OCI-M2 (cell line): ENCODE measurements around the gene KSR1.

Experiments used
- DNase-seq: peaks from one replicate; lab custom pipeline; 2025; ENCODE audit not compliant: unreplicated experiment; lab: John Stamatoyannopoulos, UW

Gene KSR1

GRCh38 chr17:27603421-27603770, 147.1 kb downstream of the KSR1 start:
- no peak for DNase-seq

DNA sequence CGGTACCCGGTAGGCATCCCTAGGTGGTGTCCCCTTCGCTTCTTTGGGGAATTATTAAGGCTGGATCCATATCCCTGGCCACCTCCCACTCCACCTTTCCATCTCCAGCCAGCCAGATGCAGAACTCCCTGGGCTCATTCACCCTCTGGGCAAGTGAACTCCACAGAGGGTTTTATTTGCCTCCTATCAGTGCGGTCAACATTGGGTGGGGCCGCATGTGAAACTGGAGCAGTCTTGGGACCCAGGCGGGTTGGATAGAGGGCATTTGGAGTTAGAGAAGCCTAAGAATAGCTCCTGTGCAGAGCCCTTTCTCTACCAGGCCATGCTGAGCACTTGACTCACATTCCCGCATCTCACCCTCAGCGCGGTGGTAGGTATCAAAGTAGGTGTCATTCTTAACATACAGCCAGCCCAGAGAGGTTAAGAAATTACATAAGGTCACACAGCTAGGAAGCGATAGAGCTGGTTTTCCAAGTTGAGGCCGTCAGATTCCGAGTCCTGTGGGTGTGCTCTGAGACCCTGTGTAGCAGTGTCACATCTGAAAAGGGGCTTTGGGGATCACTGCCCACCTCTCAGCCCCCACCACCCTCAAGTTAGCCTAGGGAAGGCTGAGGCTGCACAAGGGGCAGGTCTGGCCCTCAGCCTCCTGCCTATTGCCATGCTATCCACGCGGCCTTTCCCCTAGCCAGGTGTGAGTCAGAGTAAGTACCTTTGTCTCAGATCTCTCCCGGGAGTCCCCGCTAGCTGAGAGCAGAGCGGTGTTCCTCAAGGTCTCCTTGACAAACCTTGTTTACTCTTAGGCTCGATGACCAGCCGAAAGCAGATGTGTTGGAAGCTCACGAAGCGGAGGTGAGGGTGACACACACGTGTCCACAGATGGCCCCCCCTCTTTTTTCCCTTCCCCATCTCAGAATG, 147.9 kb downstream of the KSR1 start:
- no peak for DNase-seq

- no peak for DNase-seq
These were observed 149.2 kb downstream of the KSR1 start for GRCh38 chr17:27605409-27605808.

DNA sequence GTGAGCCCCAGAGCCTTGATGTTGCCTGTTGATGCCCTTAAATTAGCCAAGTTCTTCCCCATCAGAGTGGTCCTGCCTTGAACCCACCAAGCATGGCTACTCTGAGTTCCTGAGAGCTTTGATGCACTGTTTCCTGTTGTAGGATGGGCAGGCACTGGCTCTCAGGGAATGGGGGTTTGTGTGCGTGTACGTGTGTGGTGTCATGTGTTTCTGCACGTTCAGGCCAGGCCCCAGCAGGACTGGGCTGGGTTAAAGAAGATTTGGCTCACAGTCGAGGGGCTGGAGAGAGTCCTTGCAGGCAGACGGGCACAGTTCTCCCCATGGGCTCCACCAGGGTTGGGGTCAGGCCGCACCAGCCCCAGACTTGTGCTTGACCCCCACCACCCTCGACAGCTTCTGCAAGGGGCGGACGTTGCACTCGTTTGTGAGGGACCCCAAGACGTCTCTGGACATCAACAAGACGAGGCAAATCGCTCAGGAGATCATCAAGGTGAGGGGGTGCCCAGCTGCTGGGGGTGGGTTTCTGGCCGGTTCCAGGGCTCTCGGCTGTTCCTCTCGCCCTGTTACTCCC, 151.4 kb downstream of the KSR1 start:
- no peak for DNase-seq

DNA sequence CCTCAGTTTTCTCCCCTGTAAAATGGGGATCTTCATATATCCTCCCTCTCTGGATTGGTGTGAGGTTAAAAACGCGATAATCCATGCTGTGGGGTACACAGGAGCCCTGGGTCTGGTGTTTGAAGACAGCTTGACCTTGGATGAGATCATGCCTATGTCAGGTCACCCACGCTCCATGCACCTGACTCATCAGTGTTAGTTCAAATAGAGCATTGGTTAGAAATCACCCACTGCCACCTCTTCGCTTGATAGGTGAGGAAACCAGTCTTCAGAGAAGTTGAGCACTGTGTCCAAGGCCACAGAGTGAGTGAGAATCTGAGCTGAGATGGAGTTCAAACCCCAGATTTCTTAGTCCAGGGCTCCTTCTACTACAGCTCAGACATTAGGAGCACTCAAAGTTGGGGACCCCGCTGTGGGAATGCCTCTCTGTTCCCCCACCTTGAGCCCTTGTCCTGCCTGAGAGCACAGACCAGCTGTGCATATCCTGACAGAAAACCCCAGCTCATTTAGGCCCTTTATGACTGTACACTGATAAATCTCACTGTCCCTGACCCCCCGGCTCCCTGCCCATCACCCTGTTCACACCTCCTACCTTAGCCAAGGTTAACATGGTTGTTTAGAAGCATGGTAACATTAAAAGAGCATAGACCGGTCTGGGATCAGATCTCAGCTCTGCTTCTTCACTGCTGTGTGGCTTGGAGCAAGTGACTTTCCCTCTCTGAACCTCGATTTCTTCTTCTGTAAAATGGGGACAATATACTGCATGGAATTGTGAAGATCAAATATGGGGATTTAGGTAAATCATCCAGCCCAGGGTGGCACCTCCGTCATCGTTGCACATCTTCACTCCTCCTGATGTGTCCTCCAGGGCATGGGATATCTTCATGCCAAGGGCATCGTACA, 152.3 kb downstream of the KSR1 start:
- no peak for DNase-seq

DNA sequence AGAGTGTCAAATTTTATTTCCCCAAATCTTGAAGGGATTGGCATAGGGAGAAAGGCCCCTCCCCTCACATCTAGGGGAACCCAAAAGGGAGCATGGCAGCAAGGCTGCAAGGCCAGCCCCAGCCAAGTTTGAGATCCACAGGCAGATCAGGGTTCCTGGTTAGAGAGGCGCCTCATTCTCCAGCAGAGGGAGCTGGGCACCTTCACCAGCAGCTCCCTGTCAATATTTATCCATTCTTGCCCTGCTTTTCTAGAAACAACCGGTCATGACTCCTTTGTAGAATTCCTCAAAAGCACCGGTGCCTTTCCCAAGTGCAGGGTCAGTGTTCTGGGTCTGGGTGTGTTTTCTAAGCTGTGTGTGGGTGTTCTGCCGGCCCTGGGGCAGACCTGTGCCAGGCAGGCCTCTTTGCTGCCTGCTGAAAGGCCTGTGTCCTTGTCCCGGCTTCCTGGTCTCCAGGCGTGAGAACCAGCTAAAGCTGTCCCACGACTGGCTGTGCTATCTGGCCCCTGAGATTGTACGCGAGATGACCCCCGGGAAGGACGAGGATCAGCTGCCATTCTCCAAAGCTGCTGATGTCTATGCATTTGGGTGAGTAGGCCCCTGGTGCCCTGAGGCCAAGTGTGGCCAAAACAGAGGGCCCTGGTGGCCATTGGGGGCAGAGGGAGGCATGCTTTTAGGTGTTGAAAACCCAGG, 153.5 kb downstream of the KSR1 start:
- no peak for DNase-seq

DNA sequence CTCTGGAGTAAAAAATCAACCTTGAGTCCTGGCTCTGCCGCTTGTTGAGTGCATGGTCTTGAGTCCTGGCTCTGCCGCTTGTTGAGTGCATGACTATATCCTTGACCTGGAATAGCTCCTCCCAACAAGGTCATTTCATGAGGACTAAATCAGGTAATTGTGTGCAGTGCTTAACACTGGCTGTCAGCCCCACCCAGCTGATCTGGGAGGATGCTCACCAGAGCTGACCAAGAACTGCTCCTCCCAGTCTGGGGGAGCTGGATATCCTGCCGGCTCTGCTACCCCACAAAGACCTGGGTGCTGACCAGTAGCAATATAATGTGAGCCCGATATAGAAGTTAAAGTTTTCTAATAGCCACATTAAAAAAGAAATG, 154.0 kb downstream of the KSR1 start:
- no peak for DNase-seq

- no peak for DNase-seq
These were observed 156.0 kb downstream of the KSR1 start for GRCh38 chr17:27612160-27612770.

- DNase-seq = no peak
These were observed 157.2 kb downstream of the KSR1 start for GRCh38 chr17:27613433-27613832.

DNA sequence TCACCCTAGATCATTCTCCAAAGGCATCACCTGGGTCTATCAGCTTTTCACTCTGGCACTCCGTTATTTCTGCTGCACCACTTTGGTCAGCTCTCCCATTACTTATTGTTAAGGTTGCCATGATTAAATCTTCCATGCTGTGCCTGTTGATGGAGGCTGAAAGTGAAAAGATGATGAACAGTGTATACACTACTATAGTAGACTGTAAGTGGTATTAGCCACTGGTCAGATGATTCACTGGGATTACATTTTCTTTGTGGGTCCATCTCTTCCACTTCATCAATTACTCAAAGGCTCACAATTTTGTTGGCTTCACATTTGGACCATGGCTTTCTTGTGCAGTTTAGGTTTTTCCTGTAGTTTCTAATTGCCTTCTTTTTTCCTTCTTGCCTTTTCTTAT, 158.9 kb downstream of the KSR1 start:
- no peak for DNase-seq

GRCh38 chr17:27616414-27616813, 160.2 kb downstream of the KSR1 start:
- DNase-seq = no peak

DNA sequence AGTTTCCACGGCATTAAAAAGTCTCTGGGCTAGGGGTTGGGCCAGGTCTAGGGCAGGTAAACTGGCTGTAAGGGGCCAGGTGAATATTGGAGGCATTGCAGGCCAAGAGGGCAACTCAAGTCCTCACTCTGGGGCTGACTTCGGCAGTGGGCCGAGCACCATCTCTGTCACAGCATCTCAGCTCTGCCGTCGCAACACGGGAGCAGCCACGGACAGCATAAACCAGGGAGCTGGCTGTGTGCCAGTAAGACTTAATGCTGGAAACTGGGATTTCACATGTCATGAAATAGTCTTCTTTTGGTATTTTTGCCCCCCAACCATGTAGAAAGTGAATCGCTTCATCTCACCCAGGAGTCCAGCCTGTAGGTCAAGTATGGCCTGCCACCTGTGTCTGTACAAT, 162.2 kb downstream of the KSR1 start:
- no peak for DNase-seq

DNA sequence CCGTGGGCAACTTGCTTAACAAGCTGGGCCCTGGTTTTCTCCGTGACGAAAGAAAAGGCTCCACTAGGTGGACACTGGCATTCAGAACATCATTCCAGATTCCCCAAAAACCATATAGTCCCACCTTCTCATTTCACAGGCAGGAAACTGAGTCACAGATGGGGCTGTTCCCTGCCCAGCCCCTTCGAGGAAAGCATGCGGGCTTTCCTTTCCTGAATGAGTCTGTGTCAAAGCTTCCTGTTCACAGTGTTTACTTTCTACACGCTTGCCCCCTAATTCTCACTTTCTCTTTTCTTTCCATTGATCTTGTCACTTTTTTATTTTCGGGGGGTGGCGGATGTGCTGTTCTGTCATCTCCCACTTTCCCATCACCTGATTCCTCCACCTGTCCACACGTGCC, 164.5 kb downstream of the KSR1 start:
- no peak for DNase-seq

DNA sequence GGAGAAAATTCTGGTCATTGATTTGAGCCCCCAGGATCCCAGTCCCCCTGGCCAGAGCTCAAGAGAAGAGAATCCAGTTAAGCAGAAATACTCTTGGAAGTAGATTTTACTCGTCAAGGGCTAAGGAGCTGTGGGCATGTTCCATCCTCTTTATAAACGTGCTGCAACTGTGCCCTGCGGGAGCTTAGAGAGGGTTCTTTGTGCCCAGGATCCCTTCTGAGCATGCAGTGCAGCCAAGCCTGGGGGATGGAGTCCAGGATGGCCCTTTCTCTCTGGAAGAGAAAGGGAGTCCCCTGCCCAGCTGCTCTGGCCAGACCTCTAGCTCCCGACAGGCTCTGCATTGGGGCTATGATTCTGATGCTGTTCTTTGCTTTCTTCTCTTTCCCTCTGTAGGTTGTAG, 165.3 kb downstream of the KSR1 start:
- DNase-seq = no peak

- DNase-seq = no peak
These were observed 165.8 kb downstream of the KSR1 start for GRCh38 chr17:27621942-27622559.

- no peak for DNase-seq
These were observed 166.7 kb downstream of the KSR1 start for GRCh38 chr17:27622986-27623385.

GRCh38 chr17:27623614-27624013, 167.4 kb downstream of the KSR1 start:
- no peak for DNase-seq

- no peak for DNase-seq
These were observed 168.3 kb downstream of the KSR1 start for GRCh38 chr17:27624539-27624938.

- no peak for DNase-seq
These were observed 169.6 kb downstream of the KSR1 start for GRCh38 chr17:27625856-27626255.

- no peak for DNase-seq
These were observed 171.3 kb downstream of the KSR1 start for GRCh38 chr17:27627514-27627913.
